GM23338 (cell line): ENCODE measurements around the gene LRRC27. TPM values are rescaled to one million over a fixed set of nuclear protein-coding genes. Genes with fewer than 3 reads are reported as not detected.

ENCODE experiments used
- NANOG ChIP-seq: IDR thresholded peaks from 2 replicates; pipeline ENCODE4 v1.6.1; 2016; ENCODE audit warnings: antibody characterized with exemption, borderline replicate concordance
- ZNF462 ChIP-seq: fragments of 250-450 bp; sonication (Bioruptor Pico); IDR thresholded peaks from 2 replicates; pipeline ENCODE4 v1.5.0; 2020; ENCODE audit warnings: mild to moderate bottlenecking, moderate library complexity
- polyA plus RNA-seq: library from polyadenylated mRNA; unstranded; fragments of >200 nt; fragmentation: Nextera tagmentation; extraction: Ambion mirVana; gene quantifications from 2 replicates; pipeline ENCODE4 v1.2.1, GENCODE V29; 2016
- total RNA-seq: library from RNA; depleted of rRNA; stranded (reverse); fragments of >200 nt; shearing (Covaris generic); gene quantifications from 2 replicates; pipeline ENCODE4 v1.2.3, GENCODE V29; 2014
- TF ChIP-seq, protein P1 (sequence below), 2 experiments: fragments of 200-600 bp in 1 of 2; sonication (generic) in 1 of 2; conservative IDR thresholded peaks; 2 replicates each; pipeline versions ENCODE4 v1.5.1 to v1.6.1; 2016 to 2017; ENCODE audit warnings: antibody characterized with exemption in 2 of 2, low read depth in 2 of 2, mild to moderate bottlenecking in 2 of 2, moderate library complexity in 1 of 2
- TF ChIP-seq, protein P2 (sequence below): IDR thresholded peaks from 2 replicates; pipeline ENCODE4 v1.6.1; 2016; ENCODE audit warnings: antibody characterized with exemption

The LRRC27 gene
- total and polyA plus RNA-seq, 2 experiments from 2014 or later: 2.9 to 3.5 TPM

- TF ChIP-seq ZNF462 (CRISPR knock-in tag) (no peak), NANOG (no peak)
- TF ChIP-seq, protein P1, sequence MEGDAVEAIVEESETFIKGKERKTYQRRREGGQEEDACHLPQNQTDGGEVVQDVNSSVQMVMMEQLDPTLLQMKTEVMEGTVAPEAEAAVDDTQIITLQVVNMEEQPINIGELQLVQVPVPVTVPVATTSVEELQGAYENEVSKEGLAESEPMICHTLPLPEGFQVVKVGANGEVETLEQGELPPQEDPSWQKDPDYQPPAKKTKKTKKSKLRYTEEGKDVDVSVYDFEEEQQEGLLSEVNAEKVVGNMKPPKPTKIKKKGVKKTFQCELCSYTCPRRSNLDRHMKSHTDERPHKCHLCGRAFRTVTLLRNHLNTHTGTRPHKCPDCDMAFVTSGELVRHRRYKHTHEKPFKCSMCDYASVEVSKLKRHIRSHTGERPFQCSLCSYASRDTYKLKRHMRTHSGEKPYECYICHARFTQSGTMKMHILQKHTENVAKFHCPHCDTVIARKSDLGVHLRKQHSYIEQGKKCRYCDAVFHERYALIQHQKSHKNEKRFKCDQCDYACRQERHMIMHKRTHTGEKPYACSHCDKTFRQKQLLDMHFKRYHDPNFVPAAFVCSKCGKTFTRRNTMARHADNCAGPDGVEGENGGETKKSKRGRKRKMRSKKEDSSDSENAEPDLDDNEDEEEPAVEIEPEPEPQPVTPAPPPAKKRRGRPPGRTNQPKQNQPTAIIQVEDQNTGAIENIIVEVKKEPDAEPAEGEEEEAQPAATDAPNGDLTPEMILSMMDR (conservative IDR thresholded peaks at IDR 0.05; ENCODE audit: low read depth in 2 of 2): no peak
- TF ChIP-seq, protein P2, sequence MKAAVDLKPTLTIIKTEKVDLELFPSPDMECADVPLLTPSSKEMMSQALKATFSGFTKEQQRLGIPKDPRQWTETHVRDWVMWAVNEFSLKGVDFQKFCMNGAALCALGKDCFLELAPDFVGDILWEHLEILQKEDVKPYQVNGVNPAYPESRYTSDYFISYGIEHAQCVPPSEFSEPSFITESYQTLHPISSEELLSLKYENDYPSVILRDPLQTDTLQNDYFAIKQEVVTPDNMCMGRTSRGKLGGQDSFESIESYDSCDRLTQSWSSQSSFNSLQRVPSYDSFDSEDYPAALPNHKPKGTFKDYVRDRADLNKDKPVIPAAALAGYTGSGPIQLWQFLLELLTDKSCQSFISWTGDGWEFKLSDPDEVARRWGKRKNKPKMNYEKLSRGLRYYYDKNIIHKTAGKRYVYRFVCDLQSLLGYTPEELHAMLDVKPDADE: no peak
Observed at GRCh38 chr10:132410779-132411532, 79.0 kb downstream of the LRRC27 start (continued).
